ENCODE data around the gene BHLHE40. TPM values are rescaled to one million over a fixed set of nuclear protein-coding genes. Genes with fewer than 3 reads are reported as not detected.
A peak's percentile ranks its signal among the peaks of the same experiment; 100 is the strongest.

Gene BHLHE40
- total and polyA plus RNA-seq, 4 donors, result 28.5 to 204 (median 88.4) TPM

- no peaks in the 10 kb centered on the region for H3K4me1 ChIP-seq (ENCODE audit: control insufficient read depth in 5 of 5, insufficient read depth in 5 of 5, low read length in 5 of 5)
- H3K27me3 ChIP-seq (ENCODE audit: control insufficient read depth in 3 of 3, insufficient read depth in 3 of 3, low read length in 2 of 3), result no peaks in the 10 kb centered on the region
- WGBS, 2 donors, result 67 to 70% methylated on average over 4 of the region's 4 CpGs
- H3K9me3 ChIP-seq (ENCODE audit: control insufficient read depth in 4 of 4, insufficient read depth in 3 of 4, low read length in 3 of 4), result no peaks in the 10 kb centered on the region
- no peak overlapping the region for H3K4me3 ChIP-seq
- H3K27ac ChIP-seq (ENCODE audit: low read depth in 1 of 2, low read length in 1 of 2), result no peak overlapping the region
- ATAC-seq (ENCODE audit: insufficient read depth, low FRiP score) (no peak), DNase-seq (no peak)
- H3K9ac ChIP-seq (ENCODE audit: insufficient read depth in 1 of 2, low read length in 2 of 2), result no peak overlapping the region
- TF ChIP-seq CTCF (IDR thresholded peaks at IDR 0.05; ENCODE audit: control extremely low read depth, extremely low read depth), result no peak
- H3K36me3 ChIP-seq (ENCODE audit: control insufficient read depth in 4 of 4, insufficient read depth in 4 of 4, low read length in 4 of 4), result no peaks in the 10 kb centered on the region
Measured at GRCh38 chr3:5005367-5005766, 26.1 kb downstream of the BHLHE40 start.

- ATAC-seq (ENCODE audit: insufficient read depth, low FRiP score), result peak; percentile 39
Measured at GRCh38 chr3:5006755-5007202, 27.5 kb downstream of the BHLHE40 start.

GRCh38 chr3:5007873-5008272 lies 28.6 kb downstream of the BHLHE40 start:
- DNase-seq (no peak), ATAC-seq (ENCODE audit: insufficient read depth, low FRiP score) (no peak)
- Histone ChIP-seq H3K9ac (ENCODE audit: insufficient read depth in 1 of 2, low read length in 2 of 2) (no peak overlapping the region), H3K4me3 (no peak overlapping the region), H3K27ac (ENCODE audit: low read depth in 1 of 2, low read length in 1 of 2) (no peak overlapping the region), H3K36me3 (ENCODE audit: control insufficient read depth in 4 of 4, insufficient read depth in 4 of 4, low read length in 4 of 4) (no peaks in the 10 kb centered on the region), H3K4me1 (ENCODE audit: control insufficient read depth in 5 of 5, insufficient read depth in 5 of 5, low read length in 5 of 5) (no peaks in the 10 kb centered on the region), H3K9me3 (ENCODE audit: control insufficient read depth in 4 of 4, insufficient read depth in 3 of 4, low read length in 3 of 4) (no peaks in the 10 kb centered on the region), H3K27me3 (ENCODE audit: control insufficient read depth in 3 of 3, insufficient read depth in 3 of 3, low read length in 2 of 3) (no peaks in the 10 kb centered on the region)
- no peak for TF ChIP-seq CTCF (IDR thresholded peaks at IDR 0.05; ENCODE audit: control extremely low read depth, extremely low read depth)
- 84 to 85% methylated on average over 6 of the region's 6 CpGs for WGBS, 2 donors

More at GRCh38 chr3:5006755-5007202, 27.5 kb downstream of the BHLHE40 start:
- TF ChIP-seq CTCF (IDR thresholded peaks at IDR 0.05; ENCODE audit: control extremely low read depth, extremely low read depth), result no peak
- H3K27me3 ChIP-seq (ENCODE audit: control insufficient read depth in 3 of 3, insufficient read depth in 3 of 3, low read length in 2 of 3), result no peaks in the 10 kb centered on the region
- H3K9ac ChIP-seq (ENCODE audit: insufficient read depth in 1 of 2, low read length in 2 of 2), result no peak overlapping the region
- H3K36me3 ChIP-seq (ENCODE audit: control insufficient read depth in 4 of 4, insufficient read depth in 4 of 4, low read length in 4 of 4), result no peaks in the 10 kb centered on the region
- DNase-seq, result no peak
- 24 to 51% methylated on average over 9 of the region's 9 CpGs for WGBS, 2 donors
- H3K27ac ChIP-seq (ENCODE audit: low read depth in 1 of 2, low read length in 1 of 2), result no peak overlapping the region
- H3K4me1 ChIP-seq (ENCODE audit: control insufficient read depth in 5 of 5, insufficient read depth in 5 of 5, low read length in 5 of 5), result no peaks in the 10 kb centered on the region
- no peaks in the 10 kb centered on the region for H3K9me3 ChIP-seq (ENCODE audit: control insufficient read depth in 4 of 4, insufficient read depth in 3 of 4, low read length in 3 of 4)
- no peak overlapping the region for H3K4me3 ChIP-seq

- 74 to 77% methylated on average over 12 of the region's 12 CpGs for WGBS, 2 donors
- no peaks in the 10 kb centered on the region for H3K9me3 ChIP-seq (ENCODE audit: control insufficient read depth in 4 of 4, insufficient read depth in 3 of 4, low read length in 3 of 4)
- no peaks in the 10 kb centered on the region for H3K36me3 ChIP-seq (ENCODE audit: control insufficient read depth in 4 of 4, insufficient read depth in 4 of 4, low read length in 4 of 4)
- peaks cover 0 to 3% (median 0%) of the 10 kb centered on the region in 5 donors for H3K4me1 ChIP-seq (ENCODE audit: control insufficient read depth in 5 of 5, insufficient read depth in 5 of 5, low read length in 5 of 5)
- no peak overlapping the region for H3K27ac ChIP-seq (ENCODE audit: low read depth in 1 of 2, low read length in 1 of 2)
- no peak overlapping the region for H3K9ac ChIP-seq (ENCODE audit: insufficient read depth in 1 of 2, low read length in 2 of 2)
- H3K27me3 ChIP-seq (ENCODE audit: control insufficient read depth in 3 of 3, insufficient read depth in 3 of 3, low read length in 2 of 3), result no peaks in the 10 kb centered on the region
- no peak for TF ChIP-seq CTCF (IDR thresholded peaks at IDR 0.05; ENCODE audit: control extremely low read depth, extremely low read depth)
- ATAC-seq (ENCODE audit: insufficient read depth, low FRiP score) (no peak), DNase-seq (peak in 1 of 3 donors; percentile 43)
- H3K4me3 ChIP-seq, result no peak overlapping the region
Measured at GRCh38 chr3:5009506-5010109, 30.4 kb downstream of the BHLHE40 start.

Data from lung (tissue), 12 donors.